GM23338 (cell line): Measurements from ENCODE around the gene HMGN3.

ENCODE experiments used
- CREB1 ChIP-seq: fragments of 250-450 bp; sonication (Bioruptor Pico); IDR thresholded peaks from 2 replicates; pipeline ENCODE4 v1.5.0; 2020; ENCODE audit warnings: low read depth, mild to moderate bottlenecking, moderate library complexity
- CTCF ChIP-seq, 2 experiments: fragments of 200-600 bp in 1 of 2; sonication (generic) in 1 of 2; conservative IDR thresholded peaks; 2 replicates each; pipeline versions ENCODE4 v1.5.1 to v1.6.1; 2016 to 2017; ENCODE audit warnings: antibody characterized with exemption in 2 of 2, low read depth in 2 of 2, mild to moderate bottlenecking in 2 of 2, moderate library complexity in 1 of 2
- ETS1 ChIP-seq: IDR thresholded peaks from 2 replicates; pipeline ENCODE4 v1.6.1; 2016; ENCODE audit warnings: antibody characterized with exemption
- EZH2phosphoT487 ChIP-seq: fragments of 200-600 bp; sonication (generic); IDR thresholded peaks from one replicate; pipeline ENCODE4 v1.8.1; 2018; ENCODE audit warnings: antibody characterized with exemption; ENCODE audit not compliant: unreplicated experiment
- NANOG ChIP-seq: IDR thresholded peaks from 2 replicates; pipeline ENCODE4 v1.6.1; 2016; ENCODE audit warnings: antibody characterized with exemption, borderline replicate concordance

DNA sequence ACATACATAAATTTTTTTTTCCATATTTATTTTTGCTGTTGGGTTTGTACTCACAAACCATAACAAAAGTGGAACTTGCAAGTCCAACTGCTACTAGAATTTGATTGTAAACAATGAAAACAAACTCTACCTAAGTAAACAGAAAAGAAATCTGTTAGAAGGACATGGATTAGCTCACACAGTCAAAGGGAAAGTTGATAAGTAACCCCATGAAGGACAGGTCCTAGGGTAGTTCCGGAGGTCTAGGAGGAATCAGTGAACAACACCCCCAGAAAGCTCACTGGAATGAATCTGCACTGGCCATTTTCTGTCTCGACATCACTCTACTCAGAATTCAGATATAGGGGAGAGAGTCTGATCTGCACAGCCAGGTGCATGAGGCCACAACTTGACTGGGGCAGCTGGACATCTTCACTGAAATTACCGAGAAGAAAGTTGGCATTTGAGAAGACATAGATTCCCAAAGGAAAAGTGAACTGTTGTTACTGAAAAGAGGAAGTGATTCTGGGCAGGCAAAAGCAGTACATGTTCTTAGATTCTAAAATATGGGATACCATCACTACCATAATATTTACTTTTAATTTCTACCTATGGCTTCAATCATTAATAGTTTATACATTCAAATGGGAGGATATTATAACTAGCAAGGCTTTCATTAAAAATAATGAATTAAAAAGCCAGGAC lies 76.4 kb downstream of the HMGN3 start:
- TF ChIP-seq NANOG (no peak), EZH2phosphoT487 (no peak), CREB1 (CRISPR knock-in tag) (no peak), ETS1 (no peak), CTCF (conservative IDR thresholded peaks at IDR 0.05; ENCODE audit: low read depth in 2 of 2) (no peak)
